KBM-7 (cell line): ENCODE results near the gene COL21A1.

ENCODE experiments used
- DNase-seq: peaks from one replicate; pipeline ENCODE4 v3.0.0-alpha.2; 2015
- in situ Hi-C: fragments of 300-500 bp; cut with MboI; formaldehyde crosslinking; loops from 2 replicates; pipeline ENCODE4 v1.14.3; 2020; ENCODE audit warnings: low sequenced_read_pairs, low pct_unique_long_range_greater_than_20kb, mixed read lengths

Gene COL21A1

DNA sequence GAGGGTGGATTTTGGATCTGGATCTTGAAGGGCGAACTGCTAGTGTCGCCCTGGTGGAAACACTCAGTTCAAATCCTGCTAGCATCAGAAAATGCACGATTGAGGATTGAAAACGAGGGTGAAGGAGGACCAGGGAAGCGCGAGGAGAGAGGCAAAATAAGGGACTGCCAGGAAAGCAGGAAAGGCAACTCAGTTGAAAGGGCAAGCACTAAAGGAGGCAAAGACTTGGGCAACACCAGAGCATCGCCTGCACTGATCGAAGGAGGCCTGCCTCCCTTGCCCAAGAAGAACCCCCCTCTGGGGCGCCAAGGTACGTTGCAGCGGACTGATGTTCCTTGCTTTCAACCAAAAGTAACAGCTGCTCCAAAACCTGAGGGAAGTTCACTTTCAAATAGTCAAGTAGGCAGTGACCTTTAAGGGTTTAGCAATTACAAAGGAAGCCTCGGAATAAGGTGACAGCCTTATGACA lies 308 bp upstream of the COL21A1 start:
- DNase-seq, result no peak
- in situ Hi-C loops, result no loop called here

DNA sequence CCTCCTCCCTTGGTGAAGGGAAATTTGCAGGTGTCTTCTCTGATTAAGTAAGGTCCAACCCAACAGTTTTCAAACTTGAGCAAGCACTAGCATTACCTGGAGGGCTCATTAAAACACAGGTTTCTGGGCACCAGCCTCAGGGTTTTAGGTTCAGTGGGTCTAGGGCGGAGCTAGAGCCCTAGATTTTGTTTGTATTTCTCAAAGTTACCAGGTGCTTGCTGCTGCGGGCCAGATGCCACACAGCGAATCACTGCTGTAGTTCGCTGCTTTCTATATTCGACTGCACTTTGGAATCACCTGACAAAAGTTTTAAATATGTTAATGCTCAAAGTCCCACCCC lies 869 bp downstream of the COL21A1 start:
- no peak for DNase-seq
- in situ Hi-C loops, result no loop called here

DNA sequence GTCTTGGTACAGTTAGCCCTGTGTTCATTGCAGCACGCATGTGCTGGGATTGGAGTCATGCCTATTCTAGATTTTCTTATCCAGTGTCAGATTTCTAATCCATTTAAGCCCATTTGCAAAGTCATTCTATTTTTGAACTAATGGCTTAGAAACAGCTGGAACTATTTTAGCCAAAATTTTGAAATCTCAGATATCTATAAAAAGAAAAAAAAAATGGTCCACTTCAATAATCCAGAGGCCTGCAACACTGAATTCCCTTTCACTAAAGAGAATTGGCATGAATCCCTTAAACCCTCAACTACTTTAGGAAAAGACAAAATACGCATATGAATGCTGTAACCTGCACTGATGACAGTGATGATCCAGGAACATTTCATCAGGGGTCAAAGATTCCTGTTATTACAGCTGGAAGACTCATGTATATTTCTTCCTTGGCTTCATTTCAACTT lies 1.5 kb downstream of the COL21A1 start:
- in situ Hi-C loops, result no loop called here
- no peak for DNase-seq

DNA sequence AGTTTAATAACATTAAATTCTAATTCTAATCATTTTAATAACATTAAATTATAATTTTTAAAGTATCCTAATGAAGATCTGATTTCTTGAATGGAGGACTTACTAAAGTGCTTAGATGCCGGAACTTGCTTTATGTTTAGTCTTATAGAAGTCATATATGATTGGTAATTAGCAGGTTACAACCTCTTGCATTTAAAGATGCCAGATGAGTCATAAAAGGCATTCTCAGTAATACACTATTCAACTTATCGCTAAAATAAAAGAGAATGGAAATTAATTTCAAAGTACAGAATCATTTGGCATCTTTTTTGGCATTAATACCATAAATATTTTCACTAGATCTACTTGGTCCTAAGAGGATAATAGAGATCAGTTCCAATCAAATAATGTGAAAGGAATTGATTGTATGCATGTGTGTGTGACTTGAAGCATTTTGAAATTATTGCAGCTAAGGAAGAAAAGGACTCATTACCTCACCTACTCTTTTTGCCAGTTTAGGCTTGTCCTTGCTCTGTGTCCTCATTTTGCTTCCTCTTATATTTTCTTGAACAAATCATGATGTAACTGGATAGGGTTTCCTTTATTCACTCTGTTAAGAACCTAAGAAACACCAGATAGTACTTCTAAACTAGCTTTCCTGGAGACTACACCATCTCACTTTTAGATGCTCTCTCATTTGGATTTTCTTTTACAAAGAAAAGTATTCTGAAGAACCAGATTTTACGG lies 2.7 kb downstream of the COL21A1 start:
- no peak for DNase-seq
- in situ Hi-C loops, result no loop called here

DNA sequence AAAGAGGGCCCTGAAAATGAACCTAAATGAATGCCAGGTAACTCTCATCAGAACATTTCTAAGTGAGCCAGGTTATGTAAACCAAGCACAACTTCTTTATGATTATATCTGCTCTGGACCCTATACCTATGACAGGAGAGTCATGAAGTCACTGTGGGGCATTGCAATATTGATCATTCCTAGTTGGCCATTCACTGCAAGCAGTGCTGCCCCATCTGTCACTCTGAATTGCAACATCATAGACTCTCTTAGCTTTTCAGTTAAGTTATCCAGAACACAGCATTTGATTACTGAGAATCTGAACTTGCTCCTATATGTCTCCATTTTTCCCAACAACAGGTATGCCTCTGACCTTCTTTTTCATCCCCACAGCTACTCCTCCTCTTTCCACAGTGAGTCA lies 3.3 kb downstream of the COL21A1 start:
- in situ Hi-C loops, result no loop called here
- no peak for DNase-seq

DNA sequence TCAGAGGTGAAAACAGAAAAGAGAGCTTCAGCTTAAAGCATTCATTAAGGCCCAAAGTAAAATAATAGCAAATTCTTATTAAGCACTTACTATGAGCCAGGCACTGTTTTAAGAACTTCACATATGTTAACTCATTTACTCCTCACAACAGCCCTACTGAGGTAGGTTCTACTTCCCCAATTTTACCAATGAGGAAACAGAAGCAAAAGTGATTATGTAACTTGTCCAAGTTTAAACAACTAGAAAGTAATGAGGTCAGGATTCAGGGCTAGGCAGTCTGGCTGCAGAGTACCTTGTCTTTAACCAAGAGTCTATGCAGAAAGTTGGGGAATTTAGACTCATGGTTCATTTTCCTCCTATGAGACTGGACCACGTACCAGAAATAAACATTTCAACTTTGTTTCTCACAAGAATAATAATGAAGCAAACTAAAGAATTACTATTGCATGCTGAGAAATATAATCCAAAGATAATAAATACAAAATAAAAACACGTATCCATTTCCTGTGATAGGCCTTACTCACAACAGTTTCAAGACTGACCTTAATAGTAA lies 3.8 kb downstream of the COL21A1 start:
- in situ Hi-C loops, result no loop called here
- no peak for DNase-seq

DNA sequence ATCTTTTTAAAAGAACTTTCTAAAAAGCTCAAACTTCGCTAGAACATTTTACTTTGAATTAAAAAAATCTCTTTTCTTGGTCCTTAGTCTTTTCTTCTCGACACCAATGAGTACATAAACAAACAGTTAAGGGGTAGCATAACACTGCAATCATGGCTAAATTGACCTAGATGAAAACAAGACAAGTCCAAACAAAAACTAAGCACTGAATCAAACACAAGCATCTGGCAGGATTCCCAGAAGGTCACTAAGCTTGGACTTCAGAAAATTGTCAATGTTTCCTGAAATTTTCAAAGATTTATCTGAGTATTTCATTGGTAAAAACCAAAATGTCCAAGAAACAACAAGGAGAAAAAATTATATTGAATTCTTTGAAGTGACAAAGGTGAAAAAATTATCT lies 5.0 kb downstream of the COL21A1 start:
- in situ Hi-C loops, result no loop called here

DNA sequence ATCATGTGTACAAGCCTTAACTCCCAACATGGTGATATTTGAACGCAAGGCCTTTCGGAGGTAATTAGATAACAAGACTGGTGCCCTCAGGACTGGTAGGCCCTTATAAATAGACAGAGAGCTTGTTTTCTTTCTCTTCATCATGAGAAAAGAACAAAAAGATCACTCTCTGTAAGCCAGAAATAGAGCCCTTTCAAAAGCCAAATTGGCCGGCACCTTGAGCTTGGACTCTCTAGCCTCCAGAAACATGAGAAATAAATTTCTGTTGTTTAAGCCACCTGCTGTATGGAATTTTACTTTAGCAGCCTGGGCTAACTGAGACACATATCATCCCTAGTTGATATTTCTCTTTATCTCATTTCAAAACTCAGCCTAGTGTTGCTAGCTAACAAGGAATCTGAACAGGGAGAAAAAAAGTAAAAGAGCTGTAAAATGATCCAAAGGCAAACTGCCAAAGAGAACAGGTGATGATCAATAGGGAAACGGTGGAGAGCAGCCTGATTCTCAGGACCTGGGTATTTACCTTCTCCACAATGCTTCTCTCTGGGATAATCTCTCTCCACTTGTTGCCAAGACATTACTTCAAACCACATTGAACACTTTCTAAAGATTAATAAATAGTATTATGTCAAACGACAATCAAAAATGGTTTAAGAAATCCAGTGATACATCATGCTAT lies 6.1 kb downstream of the COL21A1 start:
- DNase-seq, result no peak
- in situ Hi-C loops, result no loop called here

More for the DNA sequence above, 5.0 kb downstream of the COL21A1 start:
- DNase-seq, result no peak

DNA sequence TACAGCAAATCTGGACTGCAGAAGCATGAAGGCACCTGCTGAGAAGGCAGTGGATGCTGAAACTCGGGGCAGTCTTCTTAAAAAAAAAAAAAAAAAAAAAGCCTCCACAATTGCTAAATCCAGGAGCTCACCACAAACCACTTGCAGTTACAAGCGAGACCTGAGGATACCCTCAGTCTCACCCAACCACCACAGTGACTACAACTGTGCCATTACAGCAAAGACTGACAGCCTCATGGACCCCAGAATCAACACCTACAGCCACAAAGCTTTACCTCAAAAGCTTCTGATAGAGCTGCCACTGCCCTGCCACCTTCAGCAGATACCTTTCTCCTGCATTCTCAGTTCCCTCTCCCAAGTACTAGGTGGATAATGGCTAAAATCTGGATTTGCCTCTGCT lies 9.0 kb downstream of the COL21A1 start:
- no peak for DNase-seq
- in situ Hi-C loops, result no loop called here

DNA sequence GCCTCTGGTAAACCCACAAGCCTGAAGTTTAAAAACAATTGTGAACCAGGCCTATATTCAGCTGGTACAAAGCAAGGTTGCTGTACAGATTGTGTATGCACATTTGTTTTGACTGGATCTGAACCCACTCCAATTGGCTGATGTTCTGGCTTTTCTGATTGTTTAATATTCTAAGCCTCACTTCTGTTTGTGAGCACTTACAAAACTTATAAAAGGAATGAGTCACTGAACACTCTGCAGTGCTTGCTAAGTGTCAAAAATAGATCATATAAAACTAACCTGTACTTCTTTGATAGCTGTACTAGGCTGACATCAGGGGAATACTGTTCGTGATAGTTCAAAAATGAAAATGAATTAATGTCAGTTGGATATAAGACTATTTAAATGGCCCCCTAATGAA lies 12.1 kb downstream of the COL21A1 start:
- in situ Hi-C loops, result no loop called here
- no peak for DNase-seq

DNA sequence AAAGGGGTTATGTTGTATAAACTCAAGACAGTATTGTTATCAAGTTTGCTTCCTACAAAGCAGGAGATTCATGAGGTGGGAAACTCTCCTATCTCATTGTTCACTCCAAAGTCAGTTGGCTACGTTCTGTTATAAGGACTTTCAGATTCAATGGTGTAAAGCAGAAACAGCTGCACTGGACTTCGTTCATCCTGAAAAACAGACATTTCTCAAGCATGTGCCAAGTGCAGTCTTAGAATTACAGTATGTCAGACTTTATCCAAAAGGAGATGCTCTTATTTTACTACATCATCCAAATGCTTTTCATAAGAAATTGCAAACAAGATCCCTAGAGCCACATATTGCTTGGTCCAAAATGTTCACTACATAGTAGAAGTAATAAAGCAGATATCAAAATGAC lies 14.9 kb downstream of the COL21A1 start:
- in situ Hi-C loops, result no loop called here
- no peak for DNase-seq

DNA sequence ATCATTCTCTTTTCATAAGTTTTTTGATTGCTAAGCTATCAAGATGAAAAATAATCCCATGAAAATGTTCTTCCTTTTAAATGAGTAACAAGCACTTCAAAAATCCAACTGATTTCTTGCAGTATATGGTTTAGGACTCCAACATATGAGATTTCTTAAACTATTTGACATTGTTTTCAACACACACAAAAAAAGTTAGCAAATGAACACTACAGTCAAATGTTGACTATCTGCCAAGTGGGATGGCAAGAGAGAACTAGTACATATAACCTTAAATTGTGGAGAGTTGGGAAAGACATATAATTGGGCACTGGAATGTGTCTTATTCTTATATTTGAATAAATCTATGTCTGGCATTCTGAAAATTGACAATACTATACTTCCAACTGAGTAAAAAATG lies 15.6 kb downstream of the COL21A1 start:
- in situ Hi-C loops, result no loop called here
- no peak for DNase-seq

DNA sequence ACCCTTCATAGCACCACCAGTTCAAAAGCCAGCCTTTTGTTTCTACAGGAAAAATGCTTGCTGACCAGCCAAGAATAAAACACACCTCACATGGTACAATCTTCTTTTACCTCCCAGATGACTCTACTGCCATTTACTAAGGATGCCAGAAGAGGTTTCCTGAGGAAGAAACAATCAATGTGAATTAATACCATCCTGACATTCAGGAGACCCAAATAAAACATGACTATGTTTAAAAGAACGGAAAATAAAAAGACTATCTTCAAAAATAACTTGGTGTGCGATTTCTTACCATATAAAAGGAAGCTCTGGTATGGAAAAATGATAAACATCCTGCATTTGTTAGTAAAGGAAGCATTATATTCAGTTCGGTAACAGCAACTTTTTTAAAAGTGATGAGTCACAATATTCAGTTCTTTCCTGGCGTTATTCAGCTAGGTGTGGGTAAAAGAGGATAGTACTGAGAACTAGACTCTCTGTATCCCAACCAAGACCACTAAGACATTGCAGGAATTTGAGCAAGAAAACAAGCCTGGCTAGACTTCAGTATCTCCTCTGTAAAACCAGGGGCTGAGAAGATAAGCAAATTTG lies 16.3 kb downstream of the COL21A1 start:
- no peak for DNase-seq
- in situ Hi-C loops, result no loop called here

DNA sequence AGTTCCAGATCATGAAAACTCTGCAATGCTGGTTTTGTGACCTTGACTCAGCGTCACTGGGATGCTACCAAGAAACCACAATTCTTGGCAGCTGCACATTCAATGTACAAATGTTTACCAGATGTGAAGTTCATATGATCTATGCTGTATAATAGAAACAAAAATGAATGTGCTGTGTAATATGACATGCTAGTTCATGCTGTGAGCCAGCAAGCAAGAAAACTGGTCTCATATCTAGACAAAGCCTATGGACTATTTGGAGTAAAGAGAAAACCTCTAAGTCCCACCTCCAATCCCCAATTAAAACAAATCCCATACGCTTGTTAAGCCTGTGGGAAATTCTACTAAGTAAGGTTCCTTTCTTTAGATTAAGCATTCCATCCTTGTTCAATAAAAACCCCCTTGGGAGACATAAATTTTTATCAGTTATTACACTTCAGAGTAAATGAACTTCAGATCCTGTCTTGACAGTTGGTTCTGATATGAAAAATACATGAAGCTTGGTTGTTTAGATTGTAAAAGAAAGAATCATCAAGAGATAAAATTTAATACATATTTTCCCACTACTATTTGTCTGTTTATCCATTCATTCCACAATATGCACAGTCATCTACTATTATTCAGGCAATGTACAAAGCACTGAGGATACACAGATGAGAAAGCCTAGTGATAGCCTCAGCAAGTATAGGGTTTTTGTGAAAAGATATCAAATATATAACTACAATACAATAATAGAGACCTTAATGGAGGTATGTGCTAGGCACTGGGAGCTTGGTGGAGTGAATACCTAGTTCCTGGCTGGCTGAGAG lies 20.1 kb downstream of the COL21A1 start:
- in situ Hi-C loops, result no loop called here
- no peak for DNase-seq

DNA sequence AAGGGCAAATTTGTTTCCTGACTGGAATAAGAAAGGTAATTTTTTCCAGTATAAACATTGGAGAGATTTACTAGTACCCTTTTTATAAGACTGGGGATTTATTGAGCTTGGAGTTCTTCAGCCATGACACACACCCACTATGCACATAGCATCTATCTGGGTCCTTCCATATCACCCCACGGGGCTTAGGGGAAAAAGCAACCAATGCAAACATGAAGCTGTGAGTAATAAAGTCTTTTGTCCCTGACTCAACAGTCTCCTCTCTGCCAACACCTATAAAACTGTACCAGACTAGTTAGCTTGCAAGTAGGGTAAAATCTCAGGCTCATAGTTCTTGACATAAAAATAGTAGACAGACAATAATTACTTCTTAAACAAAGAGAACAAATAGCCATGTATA lies 23.4 kb downstream of the COL21A1 start:
- in situ Hi-C loops, result no loop called here
- no peak for DNase-seq

DNA sequence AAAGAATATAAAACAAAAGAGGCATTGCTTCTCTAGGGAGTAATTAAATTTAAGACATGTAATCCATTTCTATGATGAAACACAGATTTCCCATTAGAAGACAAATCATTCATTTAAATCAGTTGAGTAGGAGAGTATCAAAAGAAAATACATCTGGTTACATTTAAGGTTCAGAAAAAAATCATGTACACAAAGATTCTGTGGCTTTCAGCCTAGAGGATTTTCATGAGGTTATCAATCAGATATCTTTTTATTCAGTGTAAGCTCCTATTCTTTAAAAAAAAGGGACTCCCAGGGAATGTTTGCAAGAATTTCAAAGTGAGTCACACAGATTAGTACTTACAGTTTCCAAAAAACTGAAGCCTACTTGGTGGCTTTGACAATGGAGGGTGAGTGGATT lies 24.9 kb downstream of the COL21A1 start:
- in situ Hi-C loops, result no loop called here
- no peak for DNase-seq

DNA sequence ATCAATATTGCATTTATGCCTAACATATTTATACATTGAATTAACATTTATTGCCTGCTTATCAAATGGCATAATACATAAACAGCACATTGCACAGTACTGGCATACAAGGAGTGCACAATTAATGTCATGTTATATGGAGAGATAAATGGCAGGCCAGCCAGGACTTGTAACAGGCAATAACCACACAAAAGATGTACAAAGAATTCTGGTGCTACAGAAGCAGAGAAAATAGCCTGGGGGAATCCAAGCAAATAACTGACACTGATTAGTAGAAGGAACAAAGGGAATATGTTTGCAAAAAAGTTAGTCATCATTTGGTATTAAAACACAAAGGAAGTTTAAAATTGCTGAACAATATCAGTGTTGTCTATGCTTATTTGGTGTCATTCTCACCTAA lies 27.3 kb downstream of the COL21A1 start:
- no peak for DNase-seq
- in situ Hi-C loops, result no loop called here

DNA sequence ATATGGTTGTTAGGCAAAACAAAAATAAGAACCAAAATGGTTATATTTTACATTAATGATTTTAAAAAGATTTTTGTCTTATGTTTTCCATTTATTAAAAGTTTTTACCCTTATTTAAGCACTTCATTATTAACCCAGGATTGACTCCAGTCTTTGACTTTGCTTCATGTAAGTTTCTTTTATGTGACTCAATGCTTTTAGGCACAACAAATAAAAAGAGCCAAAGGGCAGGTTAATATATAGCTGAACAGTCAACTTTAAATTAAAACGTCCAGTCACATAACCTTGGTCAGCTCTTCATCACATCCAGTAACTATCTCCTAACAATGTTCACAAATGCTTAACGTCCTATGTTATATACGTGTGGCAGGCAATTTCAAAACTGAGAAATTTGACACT lies 32.7 kb downstream of the COL21A1 start:
- in situ Hi-C loops, result no loop called here
- DNase-seq, result no peak

DNA sequence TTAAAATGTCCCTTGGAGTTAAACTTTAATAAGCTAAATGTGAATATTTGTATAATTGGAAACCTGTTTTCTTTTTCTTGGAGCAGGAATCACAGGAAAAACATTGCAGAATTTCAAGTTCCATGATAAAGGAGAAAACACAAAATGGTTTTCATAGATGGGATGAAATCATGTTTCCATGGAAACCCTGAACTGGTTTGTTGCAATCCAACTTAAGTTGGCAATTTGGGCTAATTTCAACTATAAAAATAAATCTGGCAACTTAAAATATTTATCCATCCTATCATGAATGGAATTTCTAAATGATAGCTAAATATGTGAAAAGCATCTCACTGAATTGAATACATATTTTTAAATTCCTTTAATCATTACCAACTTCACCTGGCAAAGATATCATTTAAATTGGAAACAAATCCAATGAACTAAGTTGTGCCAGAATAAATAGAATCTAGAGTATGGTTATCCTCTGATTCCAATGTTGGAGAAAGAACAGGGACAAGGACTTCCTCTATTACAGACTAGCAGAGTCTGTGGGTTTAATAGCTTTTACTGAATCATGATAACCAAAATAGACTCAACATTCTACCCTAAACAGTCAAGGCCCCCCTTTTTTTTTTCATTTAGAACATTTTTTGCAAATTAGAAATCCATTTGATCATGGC lies 33.2 kb downstream of the COL21A1 start:
- no peak for DNase-seq
- in situ Hi-C loops, result no loop called here
